H1 (cell line): ENCODE measurements around the gene ITGB8. TPM values are rescaled to one million over a fixed set of nuclear protein-coding genes. Genes with fewer than 3 reads are reported as not detected.

ENCODE experiments used
- CTCF ChIA-PET: fragments of 300-600 bp; sonication (Branson Sonifier 250); formaldehyde crosslinking; loops from one replicate; lab custom pipeline; 2021; ENCODE audit not compliant: partially characterized antibody; lab: Charles Lee
- POLR2A ChIA-PET: fragments of 300-600 bp; sonication (Branson Sonifier 250); formaldehyde crosslinking; loops from one replicate; lab custom pipeline; 2021; ENCODE audit warnings: inconsistent platforms; ENCODE audit not compliant: partially characterized antibody; lab: Charles Lee
- DNase-seq, 2 experiments: peaks; one replicate each; pipeline versions ENCODE4 v3.0.0 to v3.0.0-alpha.2; 2010 to 2022; ENCODE audit warnings: low spot score in 2 of 2, low read depth in 1 of 2, mixed read lengths in 1 of 2
- FAIRE-seq: peaks from 2 replicates; lab custom pipeline; 2011; peaks lifted over from hg19 to GRCh38; lab: Jason Lieb, UNC
- H2AFZ ChIP-seq: 2 replicates; pipeline ENCODE4 v1.8.1; 2012; ENCODE audit warnings: low read length, inconsistent platforms
- H2AK5ac ChIP-seq: 2 replicates; pipeline ENCODE4 v1.6.1; 2013; ENCODE audit warnings: low read depth, low read length
- H2BK120ac ChIP-seq: replicated peaks from 2 replicates; pipeline ENCODE3; 2013; ENCODE audit warnings: low read depth, low read length, inconsistent platforms
- H2BK12ac ChIP-seq: 2 replicates; pipeline ENCODE4 v1.6.1; 2013; ENCODE audit warnings: low read depth, low read length
- H2BK15ac ChIP-seq: 2 replicates; pipeline ENCODE4 v1.6.1; 2013; ENCODE audit warnings: low read length
- H2BK20ac ChIP-seq: 2 replicates; pipeline ENCODE4 v1.6.1; 2013; ENCODE audit warnings: low read length
- H2BK5ac ChIP-seq: 2 replicates; pipeline ENCODE4 v1.6.1; 2013; ENCODE audit warnings: low read depth, low read length
- H3K14ac ChIP-seq: 2 replicates; pipeline ENCODE4 v1.6.1; 2013; ENCODE audit warnings: inconsistent platforms; ENCODE audit not compliant: insufficient read length
- H3K18ac ChIP-seq: 2 replicates; pipeline ENCODE4 v1.6.1; 2013; ENCODE audit warnings: low read length; ENCODE audit errors: extremely low read depth
- H3K23ac ChIP-seq: 2 replicates; pipeline ENCODE4 v1.6.1; 2013; ENCODE audit warnings: inconsistent platforms; ENCODE audit not compliant: insufficient read length
- H3K23me2 ChIP-seq: 2 replicates; pipeline ENCODE4 v1.6.1; 2013; ENCODE audit warnings: low read depth, low read length
- H3K27ac ChIP-seq: 2 replicates; pipeline ENCODE4 v1.6.1; 2011; ENCODE audit warnings: low read depth, low read length, inconsistent platforms
- H3K27me3 ChIP-seq, 4 experiments: replicated peaks in 1 of 4; 1 replicate in 1 of 4; 2 replicates in 3 of 4; pipeline versions ENCODE4 v1.6.1 to v1.8.1; 2011 to 2013; ENCODE audit warnings: low read length in 3 of 4, mild to moderate bottlenecking in 3 of 4, inconsistent platforms in 2 of 4, mixed read lengths in 2 of 4, moderate library complexity in 1 of 4; ENCODE audit not compliant: control insufficient read depth in 3 of 4, insufficient read depth in 3 of 4; ENCODE audit errors: extremely low read depth in 1 of 4
- H3K36me3 ChIP-seq, 4 experiments: 2 replicates each; pipeline versions ENCODE4 v1.6.1 to v1.8.1; 2011 to 2013; ENCODE audit warnings: mild to moderate bottlenecking in 4 of 4, low read length in 3 of 4, moderate library complexity in 2 of 4, control low read depth in 1 of 4, inconsistent platforms in 1 of 4; ENCODE audit not compliant: insufficient read depth in 4 of 4, control insufficient read depth in 2 of 4
- H3K4ac ChIP-seq: replicated peaks from 2 replicates; pipeline ENCODE3; 2013; ENCODE audit warnings: low read length, low read depth, mixed read lengths, inconsistent platforms; ENCODE audit not compliant: insufficient read length
- H3K4me1 ChIP-seq, 4 experiments: replicated peaks in 1 of 4; 1 replicate in 1 of 4; 2 replicates in 3 of 4; pipeline versions ENCODE4 v1.6.1 to v1.8.1; 2011 to 2013; ENCODE audit warnings: low read length in 3 of 4, inconsistent platforms in 2 of 4, mixed read lengths in 1 of 4; ENCODE audit not compliant: insufficient read depth in 4 of 4, control insufficient read depth in 3 of 4
- H3K4me2 ChIP-seq, 2 experiments: 2 replicates each; pipeline versions ENCODE4 v1.6.1 to v1.8.1; 2011 to 2013; ENCODE audit warnings: low read depth in 2 of 2, low read length in 2 of 2, control low read depth in 1 of 2, inconsistent platforms in 1 of 2, mild to moderate bottlenecking in 1 of 2; ENCODE audit not compliant: insufficient read depth in 1 of 2
- H3K4me3 ChIP-seq, 4 experiments: fragments of 200-600, 300-600 bp in 1 of 4; sonication (generic), shearing (Covaris generic), sonication (Bioruptor Twin) in 1 of 4; 2 replicates each; pipeline versions ENCODE4 v1.5.1 to v1.8.1; 2011 to 2016; ENCODE audit warnings: low read length in 4 of 4, low read depth in 3 of 4, control low read depth in 2 of 4, inconsistent platforms in 2 of 4, mild to moderate bottlenecking in 2 of 4, mixed read lengths in 1 of 4, moderate library complexity in 1 of 4; ENCODE audit not compliant: insufficient read depth in 2 of 4; ENCODE audit errors: extremely low read depth in 1 of 4
- H3K56ac ChIP-seq: replicated peaks from 2 replicates; pipeline ENCODE3; 2013; ENCODE audit warnings: low read depth, mild to moderate bottlenecking, mixed read lengths, low read length, inconsistent platforms; ENCODE audit not compliant: insufficient read length
- H3K79me1 ChIP-seq: 2 replicates; pipeline ENCODE4 v1.6.1; 2013; ENCODE audit warnings: low read depth, low read length, control low read depth
- H3K79me2 ChIP-seq, 2 experiments: 2 replicates each; pipeline versions ENCODE4 v1.6.1 to v1.8.1; 2012 to 2013; ENCODE audit warnings: low read length in 2 of 2, mild to moderate bottlenecking in 2 of 2, inconsistent platforms in 1 of 2; ENCODE audit not compliant: insufficient read depth in 2 of 2, control insufficient read depth in 1 of 2
- H3K9ac ChIP-seq, 4 experiments: replicated peaks in 1 of 4; 1 replicate in 1 of 4; 2 replicates in 3 of 4; pipeline versions ENCODE4 v1.6.1 to v1.8.1; 2011 to 2013; ENCODE audit warnings: low read depth in 3 of 4, low read length in 3 of 4, control low read depth in 2 of 4, mild to moderate bottlenecking in 2 of 4, moderate library complexity in 2 of 4, inconsistent platforms in 1 of 4; ENCODE audit errors: extremely low read depth in 1 of 4
- H3K9me3 ChIP-seq, 2 experiments: 2 replicates each; pipeline versions ENCODE4 v1.6.1 to v1.8.1; 2012 to 2013; ENCODE audit warnings: mild to moderate bottlenecking in 2 of 2, moderate library complexity in 2 of 2, control low read depth in 1 of 2, inconsistent platforms in 1 of 2, low read depth in 1 of 2, low read length in 1 of 2, mixed read lengths in 1 of 2; ENCODE audit not compliant: insufficient read depth in 2 of 2
- H4K20me1 ChIP-seq, 2 experiments: replicated peaks in 1 of 2; 2 replicates each; pipeline versions ENCODE3 to v1.8.1; 2011 to 2013; ENCODE audit warnings: inconsistent platforms in 2 of 2, low read length in 2 of 2, mild to moderate bottlenecking in 1 of 2; ENCODE audit not compliant: insufficient read depth in 2 of 2, control insufficient read depth in 1 of 2
- H4K5ac ChIP-seq: 2 replicates; pipeline ENCODE4 v1.6.1; 2013; ENCODE audit warnings: low read length, low read depth, mixed read lengths, inconsistent platforms; ENCODE audit not compliant: insufficient read length
- H4K8ac ChIP-seq: 2 replicates; pipeline ENCODE4 v1.8.0; 2013; ENCODE audit warnings: mild to moderate bottlenecking, moderate library complexity, low read length, inconsistent platforms; ENCODE audit not compliant: insufficient read depth; ENCODE audit errors: extremely low read depth
- H4K91ac ChIP-seq: replicated peaks from 2 replicates; pipeline ENCODE3; 2013; ENCODE audit warnings: low read length, mixed read lengths, inconsistent platforms; ENCODE audit not compliant: insufficient read length
- BACH1 ChIP-seq: IDR thresholded peaks from 2 replicates; pipeline ENCODE4 v1.6.1; 2012; ENCODE audit warnings: low read length, improper control_type of control experiment
- CTBP2 ChIP-seq: IDR thresholded peaks from 2 replicates; pipeline ENCODE4 v1.7.0; 2011; ENCODE audit warnings: borderline replicate concordance, mild to moderate bottlenecking, moderate library complexity, mixed read lengths, low read length; ENCODE audit not compliant: insufficient read depth, insufficient read length
- HDAC6 ChIP-seq: IDR thresholded peaks from one replicate; pipeline ENCODE4 v1.7.1; 2012; ENCODE audit warnings: low read depth, mild to moderate bottlenecking, inconsistent platforms, low read length, moderate library complexity
- KDM1A ChIP-seq: fragments of 200-600, 300-600 bp; sonication (generic); IDR thresholded peaks from 2 replicates; pipeline ENCODE4 v1.7.1; 2016; ENCODE audit warnings: mild to moderate bottlenecking, low read length, borderline replicate concordance
- KDM5A ChIP-seq: fragments of 200-600 bp; IDR thresholded peaks from 2 replicates; pipeline ENCODE4 v1.7.1; 2012; ENCODE audit warnings: mild to moderate bottlenecking, low read length, inconsistent platforms, mixed read lengths
- RAD21 ChIP-seq, 2 experiments: IDR thresholded peaks in 1 of 2; conservative IDR thresholded peaks in 1 of 2; 2 replicates each; pipeline ENCODE4 v1.6.1; 2011; ENCODE audit warnings: low read depth in 2 of 2, low read length in 2 of 2, improper control_type of control experiment in 1 of 2, inconsistent platforms in 1 of 2, mild to moderate bottlenecking in 1 of 2, moderate library complexity in 1 of 2
- SAP30 ChIP-seq: fragments of 300-600 bp; sonication (generic); IDR thresholded peaks from 2 replicates; pipeline ENCODE4 v1.7.1; 2012; ENCODE audit warnings: low read length, moderate library complexity, mild to moderate bottlenecking, inconsistent platforms; ENCODE audit not compliant: insufficient read depth, insufficient replicate concordance
- SIRT6 ChIP-seq: IDR thresholded peaks from one replicate; pipeline ENCODE4 v1.7.1; 2012; ENCODE audit warnings: low read length, inconsistent platforms
- SIX5 ChIP-seq: IDR thresholded peaks from 2 replicates; pipeline ENCODE4 v1.6.1; 2011; ENCODE audit warnings: mild to moderate bottlenecking, low read depth, low read length
- SP1 ChIP-seq: IDR thresholded peaks from 2 replicates; pipeline ENCODE4 v1.6.1; 2011; ENCODE audit warnings: low read depth, low read length
- SP2 ChIP-seq: IDR thresholded peaks from 2 replicates; pipeline ENCODE4 v1.6.1; 2012; ENCODE audit warnings: mild to moderate bottlenecking, low read length, inconsistent platforms
- ZNF274 ChIP-seq: IDR thresholded peaks from 2 replicates; pipeline ENCODE4 v1.7.0; 2012; ENCODE audit warnings: low read length, borderline replicate concordance; ENCODE audit errors: extremely low read depth
- polyA plus RNA-seq, 7 experiments: library from polyadenylated mRNA; depleted of rRNA in 3 of 7; stranded (reverse) in 5 of 7; unstranded in 2 of 7; fragments of >200 nt in 5 of 7; fragments of 200-250 nt in 2 of 7; gene quantifications; 1 replicate in 5 of 7; 2 replicates in 1 of 7; 4 replicates in 1 of 7; pipeline versions ENCODE4 v1.2.1 to v1.2.3, GENCODE V29; 2011 to 2013; ENCODE audit warnings: missing spikeins in 2 of 7, mixed read lengths in 2 of 7
- total RNA-seq: library from RNA; stranded (reverse); fragmentation: NEBNext Ultra II Directional; extraction: Animal tissue kit (Norgen Biotek cat#: 25700); gene quantifications from 2 replicates; pipeline ENCODE4 v1.2.1, GENCODE V29; 2021
- TF ChIP-seq, protein P1 (sequence below), 3 experiments: IDR thresholded peaks; 1 replicate in 2 of 3; 2 replicates in 1 of 3; pipeline versions ENCODE4 v1.5.1 to v1.6.1; 2011; ENCODE audit warnings: low read length in 3 of 3, mild to moderate bottlenecking in 3 of 3, inconsistent platforms in 2 of 3, low read depth in 1 of 3, moderate library complexity in 1 of 3; ENCODE audit not compliant: insufficient read depth in 1 of 3; ENCODE audit errors: control extremely low read depth in 1 of 3

The ITGB8 gene
- total and polyA plus RNA-seq, 2 of the 8 experiments (the other 6 are each of a cell fraction or from before 2014, with no cell fraction given): 1.2 to 3.6 TPM

DNA sequence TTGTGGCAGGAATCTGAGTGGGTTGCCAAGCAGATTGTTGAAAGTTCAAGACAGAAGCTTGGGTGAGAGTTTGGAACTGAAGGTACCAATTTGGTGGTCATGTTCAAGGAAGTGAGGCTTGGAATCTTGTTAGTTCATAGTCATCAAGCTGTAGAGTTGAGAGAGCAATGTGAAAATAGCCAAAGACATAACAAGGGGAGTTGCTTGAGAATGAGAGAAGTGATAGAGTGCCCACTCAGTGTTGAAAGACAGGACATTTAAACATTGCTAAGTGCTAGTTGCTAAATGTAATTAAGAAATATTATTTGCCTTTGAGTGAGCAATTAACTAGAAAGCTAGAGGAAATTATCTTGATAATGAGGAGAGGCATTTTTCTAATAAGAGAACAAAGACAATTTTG is 17.0 kb downstream of the ITGB8 start:
- H4K8ac ChIP-seq: no peak overlapping the region
- H3K4ac ChIP-seq: no peak overlapping the region
- no peaks in the 10 kb centered on the region; a peak in 1 of 8 replicates for H3K36me3 ChIP-seq
- H2AK5ac ChIP-seq: no peak overlapping the region
- no peak overlapping the region for H2BK15ac ChIP-seq
- H3K18ac ChIP-seq: no peak overlapping the region
- no peak overlapping the region for H2BK12ac ChIP-seq
- H3K9ac ChIP-seq: no peak overlapping the region
- H3K27ac ChIP-seq: no peak overlapping the region
- DNase-seq (no peak), FAIRE-seq (no peak)
- no peaks in the 10 kb centered on the region; a peak in 1 of 7 replicates for H3K4me1 ChIP-seq
- H2BK20ac ChIP-seq: no peak overlapping the region
- H3K56ac ChIP-seq: no peak overlapping the region
- ChIA-PET POLR2A (no interaction called here), CTCF (no interaction called here)
- H3K23ac ChIP-seq: no peak overlapping the region
- H4K5ac ChIP-seq: no peak overlapping the region
- no peaks in the 10 kb centered on the region for H4K20me1 ChIP-seq
- no peaks in the 10 kb centered on the region for H3K23me2 ChIP-seq
- no peaks in the 10 kb centered on the region for H3K79me2 ChIP-seq
- no peak overlapping the region for H4K91ac ChIP-seq
- H2AFZ ChIP-seq: no peak overlapping the region
- no peaks in the 10 kb centered on the region for H3K27me3 ChIP-seq
- no peak overlapping the region for H3K14ac ChIP-seq
- no peaks in the 10 kb centered on the region for H3K9me3 ChIP-seq
- no peak overlapping the region for H2BK5ac ChIP-seq
- no peak overlapping the region for H2BK120ac ChIP-seq
- H3K79me1 ChIP-seq: no peaks in the 10 kb centered on the region; the same call in 1 of the 2 replicates
- no peak overlapping the region for H3K4me2 ChIP-seq
- no peak overlapping the region for H3K4me3 ChIP-seq
- TF ChIP-seq RAD21 (IDR thresholded peaks at IDR 0.05 in 1 of 2, conservative IDR thresholded peaks at IDR 0.05 in 1 of 2; ENCODE audit: low read depth in 2 of 2, low read length in 2 of 2) (no peak), SP1 (no peak), SP2 (no peak), SAP30 (no peak), CTBP2 (no peak), KDM1A (no peak), SIRT6 (no peak), BACH1 (no peak), HDAC6 (no peak), ZNF274 (no peak), KDM5A (no peak), SIX5 (no peak)
- TF ChIP-seq, protein P1, sequence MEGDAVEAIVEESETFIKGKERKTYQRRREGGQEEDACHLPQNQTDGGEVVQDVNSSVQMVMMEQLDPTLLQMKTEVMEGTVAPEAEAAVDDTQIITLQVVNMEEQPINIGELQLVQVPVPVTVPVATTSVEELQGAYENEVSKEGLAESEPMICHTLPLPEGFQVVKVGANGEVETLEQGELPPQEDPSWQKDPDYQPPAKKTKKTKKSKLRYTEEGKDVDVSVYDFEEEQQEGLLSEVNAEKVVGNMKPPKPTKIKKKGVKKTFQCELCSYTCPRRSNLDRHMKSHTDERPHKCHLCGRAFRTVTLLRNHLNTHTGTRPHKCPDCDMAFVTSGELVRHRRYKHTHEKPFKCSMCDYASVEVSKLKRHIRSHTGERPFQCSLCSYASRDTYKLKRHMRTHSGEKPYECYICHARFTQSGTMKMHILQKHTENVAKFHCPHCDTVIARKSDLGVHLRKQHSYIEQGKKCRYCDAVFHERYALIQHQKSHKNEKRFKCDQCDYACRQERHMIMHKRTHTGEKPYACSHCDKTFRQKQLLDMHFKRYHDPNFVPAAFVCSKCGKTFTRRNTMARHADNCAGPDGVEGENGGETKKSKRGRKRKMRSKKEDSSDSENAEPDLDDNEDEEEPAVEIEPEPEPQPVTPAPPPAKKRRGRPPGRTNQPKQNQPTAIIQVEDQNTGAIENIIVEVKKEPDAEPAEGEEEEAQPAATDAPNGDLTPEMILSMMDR (IDR thresholded peaks at IDR 0.05; ENCODE audit: control extremely low read depth in 1 of 3, insufficient read depth in 1 of 3, low read depth in 1 of 3, low read length in 3 of 3): no peak
